Loucy (cell line): ENCODE data around the gene CELF2.

Experiments used
- H2AFZ ChIP-seq: fragments of 200-600 bp; sonication (generic); 2 replicates; pipeline ENCODE4 v1.6.0; 2016; ENCODE audit warnings: antibody characterized with exemption, mild to moderate bottlenecking, low read length, moderate library complexity
- H3F3A ChIP-seq: fragments of 200-600 bp; 2 replicates; pipeline ENCODE4 v1.6.0; 2016; ENCODE audit warnings: antibody characterized with exemption, low read depth, mild to moderate bottlenecking
- H3K27me3 ChIP-seq: fragments of 200-600 bp; sonication (generic); 2 replicates; pipeline ENCODE4 v1.6.1; 2014; ENCODE audit warnings: low read length, mild to moderate bottlenecking; ENCODE audit not compliant: insufficient read depth, poor library complexity, severe bottlenecking
- H3K36me3 ChIP-seq: fragments of 200-600 bp; sonication (generic); 2 replicates; pipeline ENCODE4 v1.6.1; 2016; ENCODE audit warnings: low read length; ENCODE audit not compliant: insufficient read depth
- H3K4me1 ChIP-seq: fragments of 200-600 bp; sonication (generic); 2 replicates; pipeline ENCODE4 v1.5.1; 2014; ENCODE audit warnings: low read length, mild to moderate bottlenecking; ENCODE audit not compliant: insufficient read depth, poor library complexity, severe bottlenecking
- H3K4me2 ChIP-seq: fragments of 200-600 bp; sonication (generic); 2 replicates; pipeline ENCODE4 v1.6.0; 2014; ENCODE audit warnings: antibody characterized with exemption, low read length, low read depth, mild to moderate bottlenecking; ENCODE audit not compliant: poor library complexity, severe bottlenecking
- H3K4me3 ChIP-seq: fragments of 200-600 bp; sonication (generic); 2 replicates; pipeline ENCODE4 v1.5.1; 2014; ENCODE audit warnings: low read length, mild to moderate bottlenecking, mixed read lengths; ENCODE audit not compliant: poor library complexity, severe bottlenecking
- H3K79me2 ChIP-seq: fragments of 200-600 bp; sonication (generic); 2 replicates; pipeline ENCODE4 v1.6.1; 2014; ENCODE audit warnings: low read length; ENCODE audit not compliant: insufficient read depth
- H3K9ac ChIP-seq: fragments of 200-600 bp; sonication (generic); 2 replicates; pipeline ENCODE4 v1.6.0; 2014; ENCODE audit warnings: mild to moderate bottlenecking, low read depth, low read length, moderate library complexity; ENCODE audit not compliant: poor library complexity, severe bottlenecking
- H3K9me2 ChIP-seq: fragments of 200-600 bp; sonication (generic); replicated peaks from 2 replicates; pipeline ENCODE4 v1.6.1; 2016; ENCODE audit warnings: low read depth, low read length, mixed read lengths
- H3K9me3 ChIP-seq: fragments of 200-600 bp; sonication (generic); 2 replicates; pipeline ENCODE4 v1.6.1; 2014; ENCODE audit warnings: mild to moderate bottlenecking, antibody characterized with exemption, low read length, low read depth; ENCODE audit not compliant: insufficient read depth
- H4K20me1 ChIP-seq: fragments of 200-600 bp; sonication (generic); 2 replicates; pipeline ENCODE4 v1.6.0; 2014; ENCODE audit warnings: antibody characterized with exemption, low read length, mild to moderate bottlenecking; ENCODE audit not compliant: insufficient read depth, poor library complexity, severe bottlenecking
- CTCF ChIP-seq: fragments of 200-600 bp; sonication (generic); conservative IDR thresholded peaks from 2 replicates; pipeline ENCODE4 v1.5.1; 2014; ENCODE audit warnings: mild to moderate bottlenecking, antibody characterized with exemption, low read length
- EZH2phosphoT487 ChIP-seq: fragments of 200-600 bp; IDR thresholded peaks from 2 replicates; pipeline ENCODE4 v1.6.1; 2018; ENCODE audit warnings: antibody characterized with exemption, mild to moderate bottlenecking, moderate library complexity, borderline replicate concordance

Gene CELF2

DNA sequence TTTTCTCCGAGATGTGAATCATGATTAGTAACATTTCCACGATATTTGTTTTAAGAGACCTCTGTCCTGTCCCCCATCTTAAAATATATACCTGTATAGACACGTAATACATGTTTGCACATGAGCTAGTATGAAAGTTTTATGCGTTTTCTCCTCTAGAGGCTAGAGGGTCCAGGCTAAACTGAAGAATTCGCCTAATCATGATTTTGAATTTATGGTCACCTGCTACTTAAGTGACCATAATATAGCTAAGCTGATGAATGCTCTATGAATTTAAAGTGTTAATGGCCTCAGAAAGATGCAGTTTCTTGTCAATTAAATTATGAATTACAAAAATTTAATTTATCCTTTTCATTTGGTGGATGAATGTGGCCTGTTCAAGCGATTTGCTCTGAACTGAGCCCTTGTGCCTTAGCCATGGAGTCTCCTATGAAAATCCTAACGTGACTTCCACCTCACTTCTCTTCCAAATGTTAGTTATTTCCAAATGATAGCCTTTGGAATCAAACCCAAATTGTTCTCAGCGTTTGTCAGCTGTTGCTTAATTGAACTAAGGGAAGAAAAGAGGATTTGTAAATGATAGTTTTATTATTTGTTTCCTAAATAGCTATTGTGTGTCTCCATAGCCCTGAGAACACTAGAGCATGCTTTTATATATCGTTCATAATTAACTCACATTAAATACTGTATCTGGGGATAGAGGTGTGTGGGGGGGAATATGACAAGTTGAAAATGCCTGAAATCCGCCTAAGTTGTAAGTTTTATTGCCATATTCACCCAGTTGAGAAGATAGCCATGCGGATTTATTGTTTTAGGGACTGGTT lies 2.3 kb downstream of the CELF2 start:
- no peaks in the 10 kb centered on the region for H3K27me3 ChIP-seq
- no peak overlapping the region for H3K4me3 ChIP-seq
- no peaks in the 10 kb centered on the region for H3K9me2 ChIP-seq
- no peaks in the 10 kb centered on the region for H3K4me1 ChIP-seq
- H3K36me3 ChIP-seq: no peaks in the 10 kb centered on the region
- no peak overlapping the region for H3K4me2 ChIP-seq
- H2AFZ ChIP-seq: no peak overlapping the region
- no peaks in the 10 kb centered on the region for H3K9me3 ChIP-seq
- no peak overlapping the region for H3K9ac ChIP-seq
- H3K79me2 ChIP-seq: no peaks in the 10 kb centered on the region
- H4K20me1 ChIP-seq: no peaks in the 10 kb centered on the region
- H3F3A ChIP-seq: no peaks in the 10 kb centered on the region
- TF ChIP-seq EZH2phosphoT487 (no peak), CTCF (no peak)

DNA sequence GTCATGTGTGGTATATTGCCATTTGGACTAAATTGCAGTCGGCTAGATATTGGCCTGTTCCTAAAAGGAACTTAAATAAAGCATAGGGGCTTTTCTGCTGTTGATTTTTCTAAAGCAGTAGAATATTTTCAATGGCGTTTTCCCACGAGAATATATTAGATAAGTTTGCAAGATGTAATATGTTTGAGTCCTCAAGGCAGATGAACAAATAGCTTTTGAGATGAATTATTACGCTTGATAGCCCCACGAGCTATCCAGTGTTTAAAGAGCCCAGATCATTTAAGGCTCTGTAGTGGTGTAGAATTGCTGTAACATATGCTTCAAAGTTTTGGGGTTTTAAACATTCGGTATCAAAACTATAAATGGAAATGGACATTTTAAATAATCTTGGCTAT lies 2.9 kb downstream of the CELF2 start:
- H3K4me2 ChIP-seq: no peak overlapping the region
- no peaks in the 10 kb centered on the region for H4K20me1 ChIP-seq
- H3F3A ChIP-seq: no peaks in the 10 kb centered on the region
- H3K4me3 ChIP-seq: no peak overlapping the region
- H3K36me3 ChIP-seq: no peaks in the 10 kb centered on the region
- H3K9me2 ChIP-seq: no peaks in the 10 kb centered on the region
- TF ChIP-seq EZH2phosphoT487 (no peak), CTCF (no peak)
- no peaks in the 10 kb centered on the region for H3K4me1 ChIP-seq
- H3K79me2 ChIP-seq: no peaks in the 10 kb centered on the region
- no peak overlapping the region for H2AFZ ChIP-seq
- no peaks in the 10 kb centered on the region for H3K9me3 ChIP-seq
- H3K9ac ChIP-seq: no peak overlapping the region
- no peaks in the 10 kb centered on the region for H3K27me3 ChIP-seq

- Histone ChIP-seq H3K27me3 (no peaks in the 10 kb centered on the region), H3K9ac (no peak overlapping the region), H3K9me3 (no peaks in the 10 kb centered on the region), H3K4me3 (no peak overlapping the region), H2AFZ (no peak overlapping the region), H3K79me2 (no peaks in the 10 kb centered on the region), H3K36me3 (no peaks in the 10 kb centered on the region), H3K4me1 (no peaks in the 10 kb centered on the region), H3K4me2 (no peak overlapping the region), H3K9me2 (no peaks in the 10 kb centered on the region), H4K20me1 (no peaks in the 10 kb centered on the region), H3F3A (no peaks in the 10 kb centered on the region)
- TF ChIP-seq CTCF: no peak
- no peak for TF ChIP-seq EZH2phosphoT487
These were observed 4.5 kb downstream of the CELF2 start for GRCh38 chr10:11022213-11022612.
